Memory B cell (primary cell): Measurements from ENCODE around the gene RNU7-1.

ENCODE experiments used
- ATAC-seq: fragments of 150-1000 bp; cut with Tn5 transposase; 2 replicates; pipeline ENCODE4 v1.10.0; 2021; ENCODE audit warnings: low read depth, mild to moderate bottlenecking, moderate library complexity
- DNase-seq, 2 donors: peaks; one replicate each; pipeline ENCODE4 v3.0.0; 2022; ENCODE audit warnings: low spot score in 2 of 2
- H3K27ac Mint-ChIP-seq: one replicate; pipeline ENCODE4 v1.8.0; 2022; ENCODE audit warnings: mild to moderate bottlenecking, moderate library complexity, mixed read lengths
- H3K27me3 Mint-ChIP-seq: one replicate; pipeline ENCODE4 v1.8.0; 2022; ENCODE audit warnings: mixed read lengths
- H3K36me3 Mint-ChIP-seq: one replicate; pipeline ENCODE4 v1.8.0; 2022; ENCODE audit warnings: mild to moderate bottlenecking, mixed read lengths
- H3K4me1 Mint-ChIP-seq: one replicate; pipeline ENCODE4 v1.8.0; 2022; ENCODE audit warnings: mixed read lengths
- H3K4me3 Mint-ChIP-seq: one replicate; pipeline ENCODE4 v1.8.0; 2022; ENCODE audit warnings: mild to moderate bottlenecking, moderate library complexity, mixed read lengths
- H3K9me3 Mint-ChIP-seq: one replicate; pipeline ENCODE4 v1.8.0; 2022; ENCODE audit warnings: mixed read lengths

Gene RNU7-1

GRCh38 chr12:6914246-6914946 is 29.2 kb upstream of the RNU7-1 start, which contains the start of gene ENO2:
TSS of gene ENO2 (plus strand) at chr12:6914580. CDS start at chr12:6915833, 1,253 bp downstream.
- ATAC-seq, result peak; percentile 87
- Mint-ChIP-seq H3K27ac (peak within 1 kb of the TSS; percentile 86), H3K4me1 (peaks cover 25% of the 10 kb centered on the region), H3K9me3 (no peaks in the 10 kb centered on the region), H3K4me3 (peak within 1 kb of the TSS; percentile 98), H3K27me3 (no peaks in the 10 kb centered on the region), H3K36me3 (peaks cover 9% of the 10 kb centered on the region)
- peak; percentile 65 to 69 for DNase-seq

DNA sequence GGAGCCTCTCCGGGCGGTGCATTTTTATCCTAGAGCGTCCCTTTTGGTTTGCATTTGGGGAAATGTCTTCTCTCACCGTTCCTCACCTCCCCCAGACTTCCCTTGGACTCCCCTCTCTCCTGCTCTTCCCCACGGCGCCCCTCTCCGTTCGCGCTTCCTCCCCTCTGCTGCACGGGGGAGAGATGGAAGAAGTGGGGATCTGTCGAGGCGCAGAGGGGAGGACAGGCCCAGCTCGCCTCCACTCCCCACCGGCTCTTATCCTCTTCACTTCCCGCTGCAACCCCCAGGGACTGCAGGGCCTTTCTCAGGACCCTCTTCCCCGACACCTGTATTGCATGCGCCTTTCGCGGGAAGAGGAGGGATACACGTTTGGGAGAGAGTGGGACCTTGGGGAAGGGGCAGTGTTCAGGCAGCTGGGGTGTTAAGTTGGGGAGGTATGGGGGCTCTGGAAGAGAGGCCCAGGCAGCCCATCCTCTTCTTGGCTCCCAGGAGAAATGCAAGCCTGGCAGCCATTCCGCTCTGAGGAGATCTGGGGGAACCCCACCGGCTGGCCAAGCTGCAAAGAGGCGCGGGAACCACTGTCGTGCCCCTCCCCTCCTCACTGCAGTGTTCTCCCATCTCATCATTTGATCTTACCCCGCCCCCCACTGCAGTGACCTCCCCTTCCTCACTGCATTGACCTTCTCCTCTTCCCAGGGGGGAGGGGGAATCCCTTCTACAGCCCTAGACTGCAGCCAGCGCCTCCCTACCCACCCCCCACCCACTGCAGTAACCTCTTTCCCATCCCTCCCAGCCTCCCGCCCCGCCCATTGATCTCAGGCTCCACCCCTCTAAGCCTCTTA is 28.4 kb upstream of the RNU7-1 start:
- no peaks in the 10 kb centered on the region for H3K9me3 Mint-ChIP-seq
- H3K27ac Mint-ChIP-seq, result peak overlapping the region; percentile 86
- peaks cover 14% of the 10 kb centered on the region for H3K36me3 Mint-ChIP-seq
- peak overlapping the region; percentile 98 for H3K4me3 Mint-ChIP-seq
- H3K27me3 Mint-ChIP-seq, result no peaks in the 10 kb centered on the region
- no peak for ATAC-seq
- H3K4me1 Mint-ChIP-seq, result peaks cover 29% of the 10 kb centered on the region
- DNase-seq, result no peak

DNA sequence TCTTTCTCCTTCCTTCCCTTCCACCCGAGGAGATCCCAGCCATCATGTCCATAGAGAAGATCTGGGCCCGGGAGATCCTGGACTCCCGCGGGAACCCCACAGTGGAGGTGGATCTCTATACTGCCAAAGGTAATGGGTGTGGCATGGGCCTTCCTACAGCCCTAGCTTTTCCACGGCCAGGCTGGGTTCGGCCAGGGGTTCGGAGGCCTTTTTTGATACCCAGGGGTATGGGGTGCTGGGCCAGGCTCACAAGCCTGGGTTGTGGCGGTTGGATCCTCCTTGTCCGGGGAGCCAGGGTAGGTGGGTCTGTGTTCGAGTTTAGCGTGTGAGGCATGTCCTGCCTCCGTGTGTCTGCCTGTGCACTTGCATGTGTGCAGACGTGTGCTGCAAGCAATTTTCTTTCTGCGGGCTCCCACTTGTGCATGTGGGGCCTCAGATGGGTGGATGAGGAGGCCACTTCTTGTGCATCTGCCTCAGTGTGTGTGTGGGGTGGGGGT is 27.8 kb upstream of the RNU7-1 start:
- Mint-ChIP-seq H3K9me3 (no peaks in the 10 kb centered on the region), H3K4me1 (peaks cover 29% of the 10 kb centered on the region), H3K36me3 (peaks cover 14% of the 10 kb centered on the region)

GRCh38 chr12:6916426-6917200 is 27.0 kb upstream of the RNU7-1 start:
- no peak overlapping the region for H3K27ac Mint-ChIP-seq
- ATAC-seq (no peak), DNase-seq (no peak)
- H3K36me3 Mint-ChIP-seq, result peaks cover 14% of the 10 kb centered on the region
- peak overlapping the region; percentile 35 for H3K4me3 Mint-ChIP-seq
- no peaks in the 10 kb centered on the region for H3K27me3 Mint-ChIP-seq
- H3K4me1 Mint-ChIP-seq, result peaks cover 35% of the 10 kb centered on the region
- H3K9me3 Mint-ChIP-seq, result no peaks in the 10 kb centered on the region

More for the DNA sequence above, 27.8 kb upstream of the RNU7-1 start:
- no peak for DNase-seq
- H3K27ac Mint-ChIP-seq, result peak overlapping the region; percentile 86
- H3K27me3 Mint-ChIP-seq, result no peaks in the 10 kb centered on the region
- peak overlapping the region; percentile 98 for H3K4me3 Mint-ChIP-seq
- ATAC-seq, result no peak

DNA sequence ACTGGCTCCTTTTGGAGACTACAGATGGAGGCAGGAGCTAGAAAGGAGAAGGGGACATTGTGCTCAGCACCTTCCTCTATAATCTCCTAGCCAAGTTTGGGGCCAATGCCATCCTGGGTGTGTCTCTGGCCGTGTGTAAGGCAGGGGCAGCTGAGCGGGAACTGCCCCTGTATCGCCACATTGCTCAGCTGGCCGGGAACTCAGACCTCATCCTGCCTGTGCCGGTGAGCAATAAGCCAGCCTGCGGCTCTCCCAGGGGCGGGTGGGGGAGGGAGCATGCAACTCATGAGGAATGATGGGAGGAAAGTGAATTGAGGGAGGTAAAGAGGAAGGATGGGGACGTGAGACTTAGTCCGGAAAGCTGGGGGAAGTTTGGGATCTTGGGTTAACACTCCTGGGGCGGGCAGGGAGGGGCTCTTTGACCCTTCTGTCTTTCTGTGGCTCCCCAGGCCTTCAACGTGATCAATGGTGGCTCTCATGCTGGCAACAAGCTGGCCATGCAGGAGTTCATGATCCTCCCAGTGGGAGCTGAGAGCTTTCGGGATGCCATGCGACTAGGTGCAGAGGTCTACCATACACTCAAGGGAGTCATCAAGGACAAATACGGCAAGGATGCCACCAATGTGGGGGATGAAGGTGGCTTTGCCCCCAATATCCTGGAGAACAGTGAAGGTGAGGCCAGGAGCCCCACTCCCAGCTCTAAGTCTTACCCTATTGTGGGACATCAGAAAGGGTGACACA is 26.0 kb upstream of the RNU7-1 start:
- H3K4me3 Mint-ChIP-seq, result no peak overlapping the region

GRCh38 chr12:6919588-6919987 is 24.0 kb upstream of the RNU7-1 start:
- Mint-ChIP-seq H3K9me3 (no peaks in the 10 kb centered on the region), H3K4me1 (peaks cover 52% of the 10 kb centered on the region), H3K4me3 (no peak overlapping the region), H3K27me3 (no peaks in the 10 kb centered on the region), H3K36me3 (peaks cover 14% of the 10 kb centered on the region), H3K27ac (no peak overlapping the region)
- ATAC-seq (no peak), DNase-seq (no peak)

More for the DNA sequence above, 26.0 kb upstream of the RNU7-1 start:
- Mint-ChIP-seq H3K36me3 (peaks cover 14% of the 10 kb centered on the region), H3K9me3 (no peaks in the 10 kb centered on the region), H3K4me1 (peaks cover 44% of the 10 kb centered on the region), H3K27ac (no peak overlapping the region), H3K27me3 (no peaks in the 10 kb centered on the region)
- DNase-seq, result no peak
- ATAC-seq, result no peak

GRCh38 chr12:6921539-6921938 is 22.1 kb upstream of the RNU7-1 start:
- Mint-ChIP-seq H3K9me3 (no peaks in the 10 kb centered on the region), H3K27ac (peak overlapping the region; percentile 77), H3K4me3 (peak overlapping the region; percentile 31), H3K4me1 (peaks cover 47% of the 10 kb centered on the region), H3K36me3 (peaks cover 12% of the 10 kb centered on the region), H3K27me3 (no peaks in the 10 kb centered on the region)
- DNase-seq (no peak), ATAC-seq (no peak)

DNA sequence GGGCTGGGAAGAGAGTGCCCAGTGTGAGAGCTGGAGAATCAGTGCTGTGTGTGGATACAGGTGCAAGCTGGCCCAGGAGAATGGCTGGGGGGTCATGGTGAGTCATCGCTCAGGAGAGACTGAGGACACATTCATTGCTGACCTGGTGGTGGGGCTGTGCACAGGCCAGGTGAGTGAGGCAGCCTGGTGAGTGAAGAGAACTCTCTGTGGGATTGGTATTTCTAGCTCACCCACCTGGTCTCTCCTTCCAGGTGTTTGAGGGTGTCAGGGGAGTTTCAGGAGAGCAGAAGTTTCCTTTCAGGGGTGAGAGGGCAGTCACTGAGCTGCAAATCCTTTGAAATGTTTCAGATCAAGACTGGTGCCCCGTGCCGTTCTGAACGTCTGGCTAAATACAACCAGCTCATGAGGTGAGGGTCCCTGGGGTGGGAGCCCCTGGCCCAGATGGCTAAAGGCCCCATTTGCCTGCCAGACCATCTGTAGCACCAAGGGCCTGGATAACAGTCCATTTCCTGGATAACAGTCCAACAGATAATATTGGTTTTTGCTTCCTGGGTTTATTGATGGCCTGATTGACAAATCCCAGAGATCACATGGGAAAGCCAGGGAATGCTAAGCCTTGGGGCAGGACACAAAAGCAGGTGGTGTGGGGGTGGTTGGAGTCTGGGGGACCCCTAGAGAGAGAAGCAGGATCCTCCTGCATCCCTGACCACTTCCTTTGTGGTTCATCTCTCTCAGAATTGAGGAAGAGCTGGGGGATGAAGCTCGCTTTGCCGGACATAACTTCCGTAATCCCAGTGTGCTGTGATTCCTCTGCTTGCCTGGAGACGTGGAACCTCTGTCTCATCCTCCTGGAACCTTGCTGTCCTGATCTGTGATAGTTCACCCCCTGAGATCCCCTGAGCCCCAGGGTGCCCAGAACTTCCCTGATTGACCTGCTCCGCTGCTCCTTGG is 21.3 kb upstream of the RNU7-1 start:
- H3K36me3 Mint-ChIP-seq, result peaks cover 7% of the 10 kb centered on the region

DNA sequence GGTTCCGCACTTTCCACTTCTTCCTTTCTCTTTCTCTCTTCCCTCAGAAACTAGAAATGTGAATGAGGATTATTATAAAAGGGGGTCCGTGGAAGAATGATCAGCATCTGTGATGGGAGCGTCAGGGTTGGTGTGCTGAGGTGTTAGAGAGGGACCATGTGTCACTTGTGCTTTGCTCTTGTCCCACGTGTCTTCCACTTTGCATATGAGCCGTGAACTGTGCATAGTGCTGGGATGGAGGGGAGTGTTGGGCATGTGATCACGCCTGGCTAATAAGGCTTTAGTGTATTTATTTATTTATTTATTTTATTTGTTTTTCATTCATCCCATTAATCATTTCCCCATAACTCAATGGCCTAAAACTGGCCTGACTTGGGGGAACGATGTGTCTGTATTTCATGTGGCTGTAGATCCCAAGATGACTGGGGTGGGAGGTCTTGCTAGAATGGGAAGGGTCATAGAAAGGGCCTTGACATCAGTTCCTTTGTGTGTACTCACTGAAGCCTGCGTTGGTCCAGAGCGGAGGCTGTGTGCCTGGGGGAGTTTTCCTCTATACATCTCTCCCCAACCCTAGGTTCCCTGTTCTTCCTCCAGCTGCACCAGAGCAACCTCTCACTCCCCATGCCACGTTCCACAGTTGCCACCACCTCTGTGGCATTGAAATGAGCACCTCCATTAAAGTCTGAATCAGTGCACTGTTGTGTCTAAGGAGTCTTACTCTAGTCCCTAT is 20.4 kb upstream of the RNU7-1 start:
- peak overlapping the region; percentile 76 for H3K27ac Mint-ChIP-seq
- H3K36me3 Mint-ChIP-seq, result peaks cover 5% of the 10 kb centered on the region
- ATAC-seq (peak; percentile 49), DNase-seq (no peak)
- no peaks in the 10 kb centered on the region for H3K9me3 Mint-ChIP-seq
- H3K27me3 Mint-ChIP-seq, result no peaks in the 10 kb centered on the region
- H3K4me3 Mint-ChIP-seq, result peak overlapping the region; percentile 63
- H3K4me1 Mint-ChIP-seq, result peaks cover 55% of the 10 kb centered on the region

More for the DNA sequence above, 21.3 kb upstream of the RNU7-1 start:
- DNase-seq, result no peak
- H3K27me3 Mint-ChIP-seq, result no peaks in the 10 kb centered on the region
- H3K4me1 Mint-ChIP-seq, result peaks cover 52% of the 10 kb centered on the region
- ATAC-seq, result peak; percentile 46
- peak overlapping the region; percentile 77 for H3K27ac Mint-ChIP-seq
- peak overlapping the region; percentile 63 for H3K4me3 Mint-ChIP-seq
- no peaks in the 10 kb centered on the region for H3K9me3 Mint-ChIP-seq

GRCh38 chr12:6923851-6924250 is 19.8 kb upstream of the RNU7-1 start:
- Mint-ChIP-seq H3K4me1 (peaks cover 60% of the 10 kb centered on the region), H3K27ac (peak overlapping the region; percentile 76), H3K36me3 (peaks cover 5% of the 10 kb centered on the region), H3K27me3 (no peaks in the 10 kb centered on the region), H3K4me3 (no peak overlapping the region), H3K9me3 (no peaks in the 10 kb centered on the region)
- no peak for DNase-seq
- no peak for ATAC-seq

- Mint-ChIP-seq H3K4me1 (peaks cover 65% of the 10 kb centered on the region), H3K27ac (peak overlapping the region; percentile 9)
Measured at GRCh38 chr12:6925239-6925539, 18.4 kb upstream of the RNU7-1 start.

More at GRCh38 chr12:6925239-6925539, 18.4 kb upstream of the RNU7-1 start:
- peak overlapping the region; percentile 53 for H3K4me3 Mint-ChIP-seq
- H3K36me3 Mint-ChIP-seq, result no peaks in the 10 kb centered on the region
- ATAC-seq (no peak), DNase-seq (no peak)
- no peaks in the 10 kb centered on the region for H3K9me3 Mint-ChIP-seq
- H3K27me3 Mint-ChIP-seq, result no peaks in the 10 kb centered on the region
